DMS53 (cell line): ENCODE measurements around the gene DHRS7B.
"Not testable (repeated sequence)": the region's sequence is repeated elsewhere in the genome, so short reads cannot be mapped to it uniquely, and the experiment has no call there.

ENCODE experiments used
- DNase-seq: peaks from one replicate; lab custom pipeline; 2025; lab: John Stamatoyannopoulos, UW

The DHRS7B gene, protein sequence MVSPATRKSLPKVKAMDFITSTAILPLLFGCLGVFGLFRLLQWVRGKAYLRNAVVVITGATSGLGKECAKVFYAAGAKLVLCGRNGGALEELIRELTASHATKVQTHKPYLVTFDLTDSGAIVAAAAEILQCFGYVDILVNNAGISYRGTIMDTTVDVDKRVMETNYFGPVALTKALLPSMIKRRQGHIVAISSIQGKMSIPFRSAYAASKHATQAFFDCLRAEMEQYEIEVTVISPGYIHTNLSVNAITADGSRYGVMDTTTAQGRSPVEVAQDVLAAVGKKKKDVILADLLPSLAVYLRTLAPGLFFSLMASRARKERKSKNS

DNA sequence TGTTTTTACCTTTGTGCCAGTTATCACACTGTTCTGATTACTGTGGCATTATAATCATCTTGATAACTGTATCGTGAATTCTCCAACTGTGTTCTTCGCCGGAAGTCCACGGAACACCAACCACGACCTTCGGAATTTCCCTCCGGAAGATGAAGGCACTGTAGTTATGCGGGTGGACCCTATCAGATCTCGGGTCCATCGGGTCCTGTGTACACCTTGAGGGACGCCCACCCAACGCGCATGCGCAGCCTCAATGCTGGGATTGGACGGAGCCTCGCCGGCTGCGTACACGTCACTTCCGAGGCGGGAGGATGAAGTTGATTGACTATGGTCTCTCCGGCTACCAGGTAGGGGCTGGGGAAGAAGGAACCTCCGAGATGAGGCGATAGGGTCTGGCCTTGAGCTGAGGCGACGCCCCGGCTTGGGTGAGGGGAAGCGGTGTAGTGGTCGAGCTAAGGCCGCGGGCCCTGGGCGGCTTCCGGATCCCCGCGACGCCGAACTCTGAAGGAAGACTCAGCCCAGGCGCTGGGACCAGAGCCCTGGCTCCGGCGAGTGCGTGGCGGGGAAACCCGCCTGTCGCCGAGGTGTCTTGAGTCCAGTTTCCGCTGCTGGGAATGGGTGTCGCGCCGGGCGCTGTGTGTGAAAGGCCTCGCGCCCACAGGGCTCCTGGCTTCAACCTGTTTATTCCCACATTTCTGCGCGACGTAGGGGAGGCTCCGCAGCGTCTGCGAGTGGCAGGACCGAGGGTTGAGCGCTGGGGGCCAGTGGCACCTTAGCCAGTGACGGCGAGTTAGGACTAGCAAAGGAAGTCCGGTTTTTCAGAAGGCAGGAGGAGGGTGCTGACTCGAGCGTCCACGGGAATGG, at the start of gene DHRS7B:
TSS of gene DHRS7B (plus strand) at position 320 of the 864 bp plus-strand sequence. CDS start at position 328, 8 bp downstream.
- DNase-seq = peak; percentile 96

DNA sequence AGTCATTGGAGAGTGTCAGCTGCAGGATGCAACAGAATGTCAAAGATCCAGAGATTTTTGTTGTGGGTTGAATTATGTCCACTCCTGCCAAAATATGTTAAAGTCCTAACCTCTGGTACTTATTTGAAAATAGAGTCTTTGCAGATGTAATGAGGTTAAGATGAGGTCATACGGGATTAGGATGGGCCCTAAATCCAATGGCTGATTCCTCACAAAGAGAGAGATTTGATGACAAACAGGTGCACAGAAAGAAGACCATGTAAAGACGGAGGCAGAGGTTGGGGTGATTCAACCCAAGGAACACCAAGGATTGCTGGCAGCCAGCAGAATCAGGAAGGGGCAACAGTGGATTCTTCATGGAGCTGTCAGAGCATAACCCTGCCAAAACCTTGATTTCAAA, 49.5 kb upstream of the DHRS7B start:
- no peak for DNase-seq

DNA sequence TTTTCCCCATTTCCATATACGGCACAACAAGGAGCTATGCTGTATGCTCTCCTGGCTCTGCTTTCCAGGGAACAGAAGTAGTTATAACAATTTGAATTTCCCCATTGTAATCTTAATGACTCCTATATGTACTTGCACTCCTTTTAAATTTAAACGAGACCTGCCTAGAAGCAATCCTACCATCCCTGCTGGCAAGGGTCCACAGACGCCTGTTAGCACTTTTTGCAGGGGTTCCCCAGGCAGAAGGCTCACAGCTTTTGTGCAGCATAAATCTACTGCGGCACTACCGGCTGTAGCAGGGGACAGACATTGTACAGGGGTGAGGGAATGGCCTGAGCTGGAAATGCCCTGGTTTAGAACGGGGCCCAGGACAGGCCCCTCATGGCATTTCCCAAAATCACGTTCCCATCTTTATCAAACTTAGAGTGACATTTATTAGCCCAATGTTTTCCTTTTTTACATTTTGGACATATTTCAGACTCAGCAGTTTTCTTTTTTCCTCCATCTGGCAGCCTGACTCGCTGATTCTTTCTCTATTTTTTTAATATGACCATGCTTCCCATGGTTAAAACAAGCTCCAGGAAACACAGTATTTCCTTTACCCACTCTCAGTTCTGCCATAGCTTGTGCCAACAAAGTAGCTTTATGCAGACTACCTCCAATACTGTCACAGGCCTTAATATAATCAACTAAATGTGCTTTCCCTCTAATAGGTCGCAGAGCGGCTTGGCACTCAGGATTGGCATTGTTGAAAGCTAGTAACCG, 48.6 kb upstream of the DHRS7B start:
- no peak for DNase-seq

DNA sequence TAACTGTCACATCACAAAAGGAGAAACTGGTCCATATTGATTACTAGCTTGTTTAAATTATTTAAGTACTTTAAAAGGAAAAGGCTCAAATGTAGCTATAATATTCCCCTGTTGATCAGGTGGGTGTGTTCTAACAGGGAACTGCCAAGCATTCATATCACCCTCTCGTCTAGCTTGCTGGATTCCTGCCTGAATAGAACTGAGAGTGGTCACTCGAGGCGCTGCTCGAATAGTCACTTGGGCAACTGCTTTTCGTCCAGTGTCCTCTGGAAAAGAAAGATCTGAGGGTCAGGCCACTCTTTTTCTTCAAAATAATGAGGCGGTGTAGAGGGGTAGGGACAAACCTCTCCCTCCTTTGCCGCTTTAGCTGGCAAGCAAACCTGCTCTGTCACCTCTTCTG, 47.6 kb upstream of the DHRS7B start:
- no peak for DNase-seq

DNA sequence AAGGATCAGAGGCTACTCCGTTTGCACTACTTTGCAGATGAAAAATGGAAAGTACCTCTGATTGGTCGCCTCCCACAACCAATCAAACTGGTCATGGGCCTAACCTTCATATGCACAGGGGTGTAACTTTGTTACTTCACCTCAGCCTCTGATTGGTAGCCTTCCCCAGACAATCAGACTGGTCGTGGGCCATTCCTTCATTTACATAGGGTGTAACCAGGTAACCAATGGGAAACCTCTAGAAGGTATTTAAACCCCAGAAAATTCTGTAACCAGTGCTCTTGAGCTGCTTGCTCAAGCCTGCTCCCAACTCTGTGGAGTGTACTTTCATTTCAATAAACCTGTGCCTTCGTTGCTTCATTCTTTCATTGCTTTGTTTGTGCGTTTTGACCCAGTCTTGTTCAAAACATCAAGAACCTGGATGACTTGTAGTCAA, 44.7 kb upstream of the DHRS7B start:
- no peak for DNase-seq

DNA sequence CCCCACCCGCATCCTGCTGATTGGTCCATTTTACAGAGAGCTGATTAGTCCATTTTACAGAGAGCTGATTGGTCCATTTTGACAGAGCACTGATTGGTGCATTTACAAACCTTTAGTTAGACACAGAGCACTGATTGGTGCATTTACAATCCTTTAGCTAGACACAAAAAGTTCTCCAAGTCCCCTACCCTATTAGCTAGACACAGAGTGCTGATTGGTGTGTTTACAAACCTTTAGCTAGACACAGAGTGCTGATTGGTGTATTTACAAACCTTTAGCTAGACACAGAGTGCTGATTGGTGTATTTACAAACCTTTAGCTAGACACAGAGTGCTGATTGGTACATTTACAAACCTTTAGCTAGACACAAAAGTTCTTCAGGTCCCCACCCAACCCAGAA, 41.5 kb upstream of the DHRS7B start:
- not testable (repeated sequence) for DNase-seq

DNA sequence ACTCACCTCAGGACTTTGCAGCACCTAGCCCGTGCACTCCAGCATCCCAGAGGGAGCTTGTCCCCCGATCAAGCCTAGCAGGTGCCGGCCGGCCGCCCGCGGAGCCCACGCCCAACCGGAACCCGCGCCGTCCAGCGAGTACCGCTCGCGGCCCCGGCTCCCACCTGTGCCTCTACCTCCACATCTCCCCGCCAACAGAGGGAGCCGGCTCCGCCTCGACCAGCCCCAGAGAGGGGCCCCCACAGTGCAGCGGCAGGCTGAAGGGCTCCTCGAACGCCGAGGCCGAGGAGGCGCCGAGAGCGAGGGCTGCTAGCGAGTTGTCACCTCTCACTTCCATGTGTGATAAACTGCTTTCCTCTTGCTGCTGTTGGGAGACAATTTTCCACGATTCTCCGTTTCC, 41.1 kb upstream of the DHRS7B start:
- no peak for DNase-seq

DNA sequence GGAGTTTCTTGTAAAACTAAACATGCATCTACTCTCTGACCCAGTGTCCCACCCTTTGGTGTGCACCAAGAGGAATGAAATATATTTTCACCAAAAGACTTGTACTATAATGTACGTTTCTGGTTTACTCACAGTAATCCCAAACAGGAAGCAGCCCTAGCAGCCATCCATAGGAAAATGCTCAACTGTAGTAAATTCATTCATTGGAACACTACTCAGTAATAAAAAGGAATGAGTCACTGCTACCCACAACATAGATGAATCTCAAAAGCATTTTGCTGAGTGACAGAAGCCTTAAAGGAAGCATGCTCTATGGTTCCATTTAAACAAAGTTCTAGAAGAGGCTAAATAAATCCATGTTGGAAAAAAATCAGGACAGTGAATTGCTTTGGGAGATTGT, 37.6 kb upstream of the DHRS7B start:
- peak; percentile 47 for DNase-seq

DNA sequence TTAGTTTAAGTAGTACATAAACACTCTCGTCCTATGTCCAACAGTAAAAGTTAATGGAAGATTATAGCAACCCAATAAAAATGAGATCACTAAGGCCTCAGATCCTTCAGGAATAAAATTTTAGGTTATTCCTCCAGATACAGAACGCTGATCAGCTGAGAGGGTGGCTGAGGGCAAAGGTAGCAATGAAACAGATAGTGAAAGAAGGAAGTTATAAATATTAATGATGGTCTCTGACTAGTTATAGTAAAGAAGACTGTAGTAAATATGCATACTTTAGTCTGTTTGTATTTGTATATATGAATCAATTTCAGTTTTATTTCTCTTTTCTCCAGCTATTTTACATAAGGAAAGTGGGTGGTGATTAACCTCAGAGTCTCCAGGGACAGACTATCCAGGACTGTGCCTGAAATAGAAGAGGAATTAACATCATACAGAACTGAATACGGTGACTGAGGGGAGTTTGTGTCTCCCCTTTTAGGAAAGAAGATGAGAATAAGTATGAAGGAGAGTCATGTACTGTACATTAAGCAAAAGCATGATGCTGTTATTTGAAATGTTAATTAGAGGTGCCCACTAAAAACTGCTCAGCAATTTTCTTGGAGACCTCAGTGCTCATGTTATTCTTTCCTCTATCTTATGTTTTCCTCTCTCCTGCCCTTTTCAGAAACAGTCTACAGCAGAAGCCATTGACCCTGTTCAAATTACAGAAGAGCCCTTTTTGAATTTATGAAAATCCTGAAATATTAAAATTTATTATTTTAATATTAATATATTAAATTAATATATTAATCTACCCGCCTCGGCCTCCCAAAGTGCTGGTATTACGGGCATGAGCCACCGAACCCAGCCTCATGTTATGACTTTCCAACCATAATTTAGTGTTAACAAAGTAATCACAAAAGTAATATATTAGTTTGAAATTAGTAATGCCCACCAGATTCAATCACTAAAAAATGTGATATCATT, 36.5 kb upstream of the DHRS7B start:
- DNase-seq = peak; percentile 6

DNA sequence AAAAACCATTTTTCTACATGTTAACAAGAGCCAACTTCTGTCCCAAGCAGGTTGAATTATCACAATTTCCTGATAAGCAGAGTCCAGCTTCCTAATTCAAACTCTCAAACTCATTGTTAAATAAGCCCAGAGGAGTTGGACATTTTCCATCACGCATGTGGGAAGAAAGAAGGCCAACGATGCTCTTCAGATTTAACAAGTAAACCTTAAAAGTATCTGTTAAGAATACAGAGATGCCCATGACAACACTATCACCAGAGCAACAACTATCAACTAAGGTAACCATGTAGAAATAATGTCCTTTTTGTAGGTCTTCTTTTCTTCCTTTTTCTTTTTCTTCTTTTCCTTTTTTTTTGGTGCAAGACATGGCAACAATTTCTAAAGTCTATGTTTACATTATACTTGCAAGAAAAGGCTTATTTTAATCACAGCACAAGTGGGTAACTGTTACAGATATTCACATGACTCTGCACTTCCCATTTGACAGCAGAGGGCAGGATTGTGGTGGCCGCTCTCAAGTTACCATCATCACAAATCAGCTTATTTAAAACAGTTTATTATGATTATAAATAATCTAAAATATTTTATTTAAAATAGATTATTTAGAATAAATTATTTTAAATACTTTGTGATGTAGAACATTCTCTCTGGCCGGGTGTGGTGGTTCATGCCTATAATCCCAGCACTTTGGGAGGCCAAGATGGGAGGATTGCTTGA, 35.7 kb upstream of the DHRS7B start:
- DNase-seq = peak; percentile 4

DNA sequence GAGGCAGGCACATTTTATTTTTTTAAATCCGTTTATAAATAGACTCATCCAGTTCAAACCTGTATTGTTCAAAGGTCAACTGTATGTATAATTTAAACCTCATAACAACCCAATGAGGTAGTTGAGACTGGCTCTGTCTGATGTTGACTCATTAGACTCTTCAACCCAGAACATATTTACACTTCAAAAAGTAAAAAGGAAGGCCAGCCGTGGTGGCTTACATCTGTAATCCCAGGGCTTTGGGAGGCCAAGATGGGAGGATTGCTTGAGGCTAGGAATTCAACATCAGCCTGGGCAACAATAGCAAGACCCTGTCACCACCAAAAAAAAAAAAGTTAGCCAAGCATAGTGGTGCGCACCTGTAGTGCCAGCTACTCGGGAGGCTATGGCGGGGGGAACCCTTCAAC, 32.5 kb upstream of the DHRS7B start:
- peak; percentile 92 for DNase-seq

DNA sequence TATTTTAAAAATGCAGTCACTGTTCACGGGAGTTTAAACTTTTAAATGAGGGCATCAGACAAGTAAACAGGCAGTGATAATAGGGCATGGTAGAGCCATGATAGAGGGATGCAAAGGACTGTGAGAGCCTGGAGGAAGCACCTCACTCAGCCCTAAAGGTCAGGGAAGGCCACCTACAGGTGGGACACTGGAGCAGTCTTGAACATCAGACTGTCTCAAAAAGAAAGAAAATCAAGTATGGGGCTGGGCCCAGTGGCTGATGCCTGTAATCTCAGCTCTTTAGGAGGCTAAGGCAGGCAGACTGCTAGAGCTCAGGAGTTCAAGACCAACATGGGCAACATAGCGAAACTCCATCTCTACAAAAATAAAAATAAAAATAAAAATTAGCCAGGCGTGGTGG, 31.0 kb upstream of the DHRS7B start:
- DNase-seq = peak; percentile 16

DNA sequence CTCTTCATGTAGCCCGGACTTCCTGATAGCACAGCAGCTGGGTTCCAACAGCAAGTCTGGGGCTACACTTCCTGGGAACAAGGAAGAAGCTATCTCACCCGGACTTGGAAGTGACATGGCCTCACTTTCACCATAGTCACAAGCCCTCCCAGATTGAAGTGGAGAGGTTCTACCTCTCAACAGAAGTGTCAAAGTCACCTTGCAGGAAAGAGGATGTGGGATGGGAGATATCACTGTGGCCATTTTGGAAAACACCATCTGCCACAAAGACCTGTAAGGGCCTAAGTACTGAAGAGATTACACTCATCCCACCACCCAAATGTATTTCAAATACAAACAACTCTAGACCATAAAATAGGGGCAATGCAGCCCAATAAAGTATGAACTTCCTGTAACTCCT, 29.9 kb upstream of the DHRS7B start:
- DNase-seq = peak; percentile 50

DNA sequence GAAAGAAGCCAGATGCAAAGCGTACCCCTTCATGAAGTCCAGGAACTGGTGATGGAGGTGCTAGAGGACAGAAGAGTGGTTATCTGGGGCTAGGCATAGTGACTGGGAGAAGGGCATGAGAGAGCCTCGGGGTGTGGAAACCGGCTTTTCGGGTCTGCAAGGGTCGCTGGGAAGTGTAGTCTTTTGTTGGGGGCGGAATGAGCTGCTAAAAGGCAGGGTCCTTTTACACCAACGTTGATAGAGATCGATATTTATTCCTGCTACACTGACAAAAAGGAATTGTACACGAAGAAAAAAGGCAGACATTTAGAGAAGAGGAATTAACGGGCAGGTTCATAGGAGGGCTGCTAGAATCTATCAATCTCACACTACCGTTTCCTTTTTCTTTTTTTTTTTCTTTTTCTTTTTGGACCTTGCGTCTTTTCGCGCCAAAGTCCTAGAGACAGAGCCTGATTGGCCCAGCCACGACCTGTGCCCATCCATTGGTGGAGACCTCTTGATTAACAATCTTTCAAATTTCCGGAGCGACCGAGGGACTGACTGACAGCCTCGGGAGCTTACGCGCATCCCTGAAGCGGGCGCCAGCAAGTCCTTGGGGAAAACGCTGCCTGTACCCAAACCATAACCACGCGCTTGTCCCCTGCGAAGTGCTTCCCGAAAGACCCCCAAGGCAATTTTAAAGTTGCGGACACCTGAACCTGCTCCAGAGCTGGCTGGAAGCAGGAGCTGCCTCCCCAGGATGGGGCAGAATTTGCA, 27.7 kb upstream of the DHRS7B start:
- DNase-seq = peak; percentile 94

DNA sequence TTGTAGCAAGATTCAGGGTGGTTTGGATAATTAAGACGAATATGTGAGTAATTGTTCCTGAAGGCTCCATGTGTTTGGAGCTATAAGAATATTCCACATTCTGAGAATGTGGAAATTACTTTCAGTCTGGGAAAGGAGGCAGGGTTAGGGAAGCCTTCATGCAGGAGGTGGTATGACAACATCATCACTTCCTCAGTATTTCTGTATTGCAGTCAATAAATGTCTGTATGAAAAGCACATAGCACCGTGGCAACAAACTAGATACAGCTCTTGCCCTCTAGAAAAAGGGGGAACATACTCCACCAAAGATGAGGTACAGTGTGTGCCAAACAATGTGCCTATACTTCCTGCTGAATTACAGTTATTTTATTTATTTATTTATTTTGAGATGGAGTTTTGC, 26.1 kb upstream of the DHRS7B start:
- DNase-seq = peak; percentile 12

DNA sequence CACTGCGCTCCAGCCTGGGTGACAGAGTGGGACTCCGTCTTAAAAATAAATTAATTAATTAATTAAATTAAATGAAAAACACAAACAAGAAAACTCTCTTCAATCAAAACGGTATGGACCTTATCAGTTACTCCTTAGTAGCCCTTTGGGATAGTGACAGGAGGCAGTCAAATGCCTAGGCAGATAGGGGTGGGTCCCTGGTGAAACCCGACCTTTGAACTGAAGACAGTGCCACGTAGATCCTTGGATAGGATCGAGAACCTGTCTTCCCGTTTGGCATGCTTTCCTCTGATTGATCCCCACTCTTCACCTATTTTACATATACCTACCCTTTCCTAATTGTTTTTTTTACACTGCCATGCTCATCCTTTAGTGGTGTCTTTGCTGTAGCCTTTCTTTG, 22.2 kb upstream of the DHRS7B start:
- no peak for DNase-seq

DNA sequence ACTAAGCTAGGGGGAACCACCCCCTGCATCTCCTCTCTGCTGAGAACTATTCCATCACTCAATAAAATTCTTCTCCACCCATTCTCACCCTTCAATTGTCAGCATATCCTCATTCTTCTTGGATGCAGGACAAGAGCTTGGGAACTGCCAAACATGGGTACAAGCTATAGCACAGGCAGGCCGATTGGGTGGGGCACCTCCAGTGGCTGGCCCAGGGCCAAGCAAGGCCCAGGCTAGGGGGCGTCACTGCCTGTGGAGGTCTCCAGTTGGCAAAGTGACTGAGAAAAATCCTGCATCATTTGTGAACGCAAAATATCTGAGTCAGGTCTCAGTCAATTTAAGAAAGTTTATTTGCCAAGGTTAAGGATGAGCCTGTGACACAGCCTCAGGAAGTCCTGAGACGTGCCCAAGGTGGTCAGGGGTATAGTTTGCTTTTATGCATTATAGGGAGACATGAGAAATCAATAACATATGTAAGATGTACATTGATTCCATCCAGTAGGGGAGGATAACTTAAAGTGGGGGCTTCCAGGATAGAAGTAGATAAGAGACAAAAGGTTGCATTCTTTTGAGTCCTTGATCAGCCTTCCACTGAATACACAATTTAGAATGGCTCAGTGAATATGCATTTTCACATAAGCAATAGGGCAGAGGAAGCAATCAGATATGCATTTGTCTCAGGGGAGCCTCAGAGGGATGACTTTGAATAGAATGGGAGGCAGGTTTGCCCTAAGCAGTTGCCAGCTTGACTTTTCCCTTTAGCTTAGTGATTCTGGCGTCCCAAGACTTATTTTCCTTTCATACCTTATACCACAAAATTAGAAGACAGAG, 21.5 kb upstream of the DHRS7B start:
- DNase-seq = no peak

DNA sequence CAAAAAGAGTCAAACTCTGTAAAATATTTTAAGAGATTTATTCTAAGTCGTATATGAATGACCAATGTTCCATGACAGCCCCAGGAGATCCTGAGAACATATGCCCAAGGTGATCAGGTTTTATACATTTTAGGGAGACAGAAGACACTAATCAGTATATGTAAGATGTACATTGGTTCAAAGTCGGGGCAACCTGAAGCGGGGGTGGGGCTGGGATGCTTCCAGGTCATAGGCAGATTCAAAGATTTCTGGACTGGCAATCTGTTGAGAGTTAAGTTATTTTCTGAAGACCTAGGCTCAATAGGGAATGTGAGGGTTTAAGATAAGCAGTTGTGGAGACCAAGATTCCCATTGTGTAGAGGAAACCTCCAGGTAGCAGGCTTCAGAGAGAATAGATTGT, 20.4 kb upstream of the DHRS7B start:
- no peak for DNase-seq

DNA sequence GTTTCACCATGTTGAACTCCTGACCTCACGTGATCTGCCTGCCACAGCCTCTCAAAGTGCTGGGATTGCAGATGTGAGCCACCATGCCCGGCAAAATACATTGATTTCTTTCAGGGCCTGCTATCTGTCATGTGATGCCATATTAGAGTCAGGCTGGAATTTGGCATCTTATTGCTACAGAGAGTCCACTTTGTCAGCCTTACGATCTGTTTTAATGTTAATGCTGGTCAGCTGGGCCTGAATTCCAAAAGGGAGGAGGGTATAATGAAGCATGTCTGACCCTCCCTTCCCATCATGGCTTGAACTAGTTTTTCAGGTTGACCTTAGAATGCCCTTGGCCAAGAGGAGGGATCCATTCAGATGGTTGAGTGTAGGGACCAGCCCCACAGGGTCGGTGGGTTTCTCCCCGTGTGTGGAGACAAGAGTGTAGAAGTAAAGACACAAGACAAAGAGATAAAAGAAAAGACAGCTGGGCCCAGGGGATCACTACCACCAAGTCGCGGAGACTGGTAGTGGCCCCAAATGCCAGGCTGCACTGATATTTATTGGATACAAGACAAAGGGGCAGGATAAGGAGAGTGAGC, 19.6 kb upstream of the DHRS7B start:
- DNase-seq = not testable (repeated sequence)
